Rectal smooth muscle tissue (tissue), 1 donor: ENCODE measurements around the gene COMMD3.

Experiments
- H3K27ac ChIP-seq: one replicate; pipeline ENCODE4 v1.7.0; 2013; ENCODE audit warnings: low read depth, low read length, inconsistent platforms
- H3K27me3 ChIP-seq: one replicate; pipeline ENCODE4 v1.7.0; 2013; ENCODE audit warnings: low read length; ENCODE audit not compliant: control insufficient read depth, insufficient read depth
- H3K36me3 ChIP-seq: one replicate; pipeline ENCODE4 v1.7.0; 2013; ENCODE audit warnings: low read length; ENCODE audit not compliant: control insufficient read depth, insufficient read depth
- H3K4me1 ChIP-seq: one replicate; pipeline ENCODE4 v1.7.0; 2013; ENCODE audit warnings: low read length; ENCODE audit not compliant: control insufficient read depth, insufficient read depth
- H3K4me3 ChIP-seq: one replicate; pipeline ENCODE4 v1.7.0; 2013; ENCODE audit warnings: low read length
- H3K9ac ChIP-seq: one replicate; pipeline ENCODE4 v1.7.0; 2013; ENCODE audit warnings: low read length

The COMMD3 gene

GRCh38 chr10:22316286-22317075 lies at the start of gene COMMD3:
Gene COMMD3 (plus strand): TSS chr10:22316388. CDS start chr10:22316418, 30 bp downstream.
- peak within 1 kb of the TSS; percentile 90 for H3K27ac ChIP-seq
- no peaks in the 10 kb centered on the region for H3K36me3 ChIP-seq
- H3K4me3 ChIP-seq: peak within 1 kb of the TSS; percentile 80
- H3K27me3 ChIP-seq: no peaks in the 10 kb centered on the region
- H3K4me1 ChIP-seq: peaks cover 17% of the 10 kb centered on the region
- H3K9ac ChIP-seq: peak within 1 kb of the TSS; percentile 66

GRCh38 chr10:22268503-22268902 lies 47.7 kb upstream of the COMMD3 start:
- no peak overlapping the region for H3K9ac ChIP-seq
- H3K27ac ChIP-seq: no peak overlapping the region
- H3K36me3 ChIP-seq: no peaks in the 10 kb centered on the region
- peaks cover 2% of the 10 kb centered on the region for H3K27me3 ChIP-seq
- H3K4me1 ChIP-seq: no peaks in the 10 kb centered on the region
- no peak overlapping the region for H3K4me3 ChIP-seq

GRCh38 chr10:22271786-22272185 lies 44.4 kb upstream of the COMMD3 start:
- no peak overlapping the region for H3K27ac ChIP-seq

GRCh38 chr10:22278441-22278782 lies 37.8 kb upstream of the COMMD3 start:
- no peaks in the 10 kb centered on the region for H3K27me3 ChIP-seq
- no peak overlapping the region for H3K9ac ChIP-seq
- H3K27ac ChIP-seq: no peak overlapping the region
- no peak overlapping the region for H3K4me3 ChIP-seq
- no peaks in the 10 kb centered on the region for H3K36me3 ChIP-seq
- H3K4me1 ChIP-seq: no peaks in the 10 kb centered on the region

More at GRCh38 chr10:22271786-22272185, 44.4 kb upstream of the COMMD3 start:
- Histone ChIP-seq H3K27me3 (no peaks in the 10 kb centered on the region), H3K9ac (no peak overlapping the region), H3K36me3 (no peaks in the 10 kb centered on the region), H3K4me3 (no peak overlapping the region), H3K4me1 (no peaks in the 10 kb centered on the region)

GRCh38 chr10:22280078-22280477 lies 36.1 kb upstream of the COMMD3 start:
- Histone ChIP-seq H3K4me1 (no peaks in the 10 kb centered on the region), H3K27me3 (no peaks in the 10 kb centered on the region), H3K9ac (no peak overlapping the region), H3K4me3 (no peak overlapping the region), H3K36me3 (no peaks in the 10 kb centered on the region), H3K27ac (no peak overlapping the region)

GRCh38 chr10:22285130-22285529 lies 31.1 kb upstream of the COMMD3 start:
- Histone ChIP-seq H3K9ac (no peak overlapping the region), H3K4me1 (no peaks in the 10 kb centered on the region), H3K4me3 (no peak overlapping the region), H3K27me3 (no peaks in the 10 kb centered on the region), H3K27ac (no peak overlapping the region), H3K36me3 (no peaks in the 10 kb centered on the region)

- H3K4me3 ChIP-seq: no peak overlapping the region
- H3K27ac ChIP-seq: no peak overlapping the region
- no peaks in the 10 kb centered on the region for H3K36me3 ChIP-seq
- no peak overlapping the region for H3K9ac ChIP-seq
- H3K27me3 ChIP-seq: no peaks in the 10 kb centered on the region
- H3K4me1 ChIP-seq: no peaks in the 10 kb centered on the region
Observed at GRCh38 chr10:22293747-22294404, 22.3 kb upstream of the COMMD3 start.

- Histone ChIP-seq H3K4me1 (no peaks in the 10 kb centered on the region), H3K27ac (no peak overlapping the region), H3K4me3 (no peak overlapping the region), H3K27me3 (no peaks in the 10 kb centered on the region), H3K36me3 (no peaks in the 10 kb centered on the region), H3K9ac (no peak overlapping the region)
Observed at GRCh38 chr10:22294694-22295093, 21.5 kb upstream of the COMMD3 start.

GRCh38 chr10:22301193-22301592 lies 15.0 kb upstream of the COMMD3 start:
- Histone ChIP-seq H3K27me3 (no peaks in the 10 kb centered on the region), H3K27ac (no peak overlapping the region), H3K4me3 (no peak overlapping the region), H3K4me1 (no peaks in the 10 kb centered on the region), H3K36me3 (no peaks in the 10 kb centered on the region), H3K9ac (no peak overlapping the region)

- no peak overlapping the region for H3K9ac ChIP-seq
- no peak overlapping the region for H3K27ac ChIP-seq
- H3K4me1 ChIP-seq: no peaks in the 10 kb centered on the region
- H3K36me3 ChIP-seq: no peaks in the 10 kb centered on the region
- no peaks in the 10 kb centered on the region for H3K27me3 ChIP-seq
- no peak overlapping the region for H3K4me3 ChIP-seq
Observed at GRCh38 chr10:22303461-22303860, 12.7 kb upstream of the COMMD3 start.

- H3K27me3 ChIP-seq: no peaks in the 10 kb centered on the region
- H3K9ac ChIP-seq: no peak overlapping the region
Observed at GRCh38 chr10:22305721-22306120, 10.5 kb upstream of the COMMD3 start.

GRCh38 chr10:22308390-22308789 lies 7.8 kb upstream of the COMMD3 start:
- H3K27ac ChIP-seq: no peak overlapping the region
- H3K36me3 ChIP-seq: no peaks in the 10 kb centered on the region
- no peak overlapping the region for H3K9ac ChIP-seq

More at GRCh38 chr10:22305721-22306120, 10.5 kb upstream of the COMMD3 start:
- no peaks in the 10 kb centered on the region for H3K4me1 ChIP-seq
- no peak overlapping the region for H3K4me3 ChIP-seq
- no peak overlapping the region for H3K27ac ChIP-seq
- H3K36me3 ChIP-seq: no peaks in the 10 kb centered on the region

More at GRCh38 chr10:22308390-22308789, 7.8 kb upstream of the COMMD3 start:
- no peak overlapping the region for H3K4me3 ChIP-seq
- no peaks in the 10 kb centered on the region for H3K27me3 ChIP-seq
- H3K4me1 ChIP-seq: no peaks in the 10 kb centered on the region
